M059J (cell line): ENCODE measurements around the gene GPX4. TPM values are rescaled to one million over a fixed set of nuclear protein-coding genes. Genes with fewer than 3 reads are reported as not detected.
A peak's percentile ranks its signal among the peaks of the same experiment; 100 is the strongest.
"Not testable (repeated sequence)": the region's sequence is repeated elsewhere in the genome, so short reads cannot be mapped to it uniquely, and the experiment has no call there.

Experiments
- DNase-seq: peaks from one replicate; pipeline ENCODE4 v3.0.0-alpha.2; 2012; ENCODE audit warnings: low read depth
- total RNA-seq: library from RNA; depleted of rRNA; stranded (reverse); fragments of >200 nt; shearing (Covaris generic); gene quantifications from 2 replicates; pipeline ENCODE4 v1.2.3, GENCODE V29; 2014

GPX4 gene
- total RNA-seq, 1 experiment from 2014 or later, result 697 TPM

- no peak for DNase-seq
These were observed 10.2 kb downstream of the GPX4 start for GRCh38 chr19:1113986-1114483.

GRCh38 chr19:1114728-1115127 is 10.9 kb downstream of the GPX4 start:
- DNase-seq, result not testable (repeated sequence)

- no peak for DNase-seq
These were observed 12.0 kb downstream of the GPX4 start for GRCh38 chr19:1115646-1116420.

- no peak for DNase-seq
These were observed 13.2 kb downstream of the GPX4 start for GRCh38 chr19:1116726-1117581.

DNA sequence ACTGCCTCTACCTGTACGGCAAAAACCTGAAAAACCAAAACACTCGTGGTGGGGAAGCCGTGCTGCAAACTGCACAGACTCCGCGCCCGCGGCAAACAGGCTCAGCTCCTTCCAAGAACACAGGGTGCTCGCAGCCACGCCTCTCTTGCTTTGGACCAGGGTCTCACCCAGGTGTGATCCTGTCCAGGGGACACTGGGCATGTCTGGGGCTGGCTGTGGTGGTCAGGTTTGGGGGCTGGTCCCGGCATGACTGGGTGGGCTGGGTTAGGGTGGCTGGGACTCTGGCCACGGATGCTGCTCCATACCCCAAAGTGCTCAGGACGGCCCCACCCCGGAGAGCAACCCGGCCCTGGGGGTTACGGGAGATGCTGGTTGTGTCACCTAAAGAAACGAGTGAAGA is 13.9 kb downstream of the GPX4 start:
- no peak for DNase-seq

DNA sequence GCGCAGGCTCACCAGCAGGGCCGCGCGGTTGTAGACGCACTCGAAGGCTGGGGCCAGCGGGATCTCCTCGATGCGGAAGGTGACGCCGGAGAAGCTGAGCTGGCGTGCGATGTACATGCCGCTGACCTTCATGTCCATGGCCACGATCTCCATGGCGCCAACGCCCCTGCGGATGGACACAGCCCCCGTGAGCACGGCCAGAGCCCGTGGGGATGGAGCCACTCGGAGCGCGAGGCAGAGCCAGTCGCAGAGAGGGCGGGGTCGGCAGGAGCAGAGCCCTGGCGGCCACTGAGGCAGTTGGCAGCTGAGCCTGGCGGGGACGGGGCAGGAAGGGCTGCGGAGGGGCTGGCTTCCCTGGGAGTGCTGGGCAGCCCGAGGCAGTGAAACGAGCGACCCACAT is 15.2 kb downstream of the GPX4 start:
- DNase-seq, result no peak

- DNase-seq, result no peak
These were observed 15.9 kb downstream of the GPX4 start for GRCh38 chr19:1119475-1120217.

GRCh38 chr19:1121395-1121794 is 17.6 kb downstream of the GPX4 start:
- DNase-seq, result no peak

DNA sequence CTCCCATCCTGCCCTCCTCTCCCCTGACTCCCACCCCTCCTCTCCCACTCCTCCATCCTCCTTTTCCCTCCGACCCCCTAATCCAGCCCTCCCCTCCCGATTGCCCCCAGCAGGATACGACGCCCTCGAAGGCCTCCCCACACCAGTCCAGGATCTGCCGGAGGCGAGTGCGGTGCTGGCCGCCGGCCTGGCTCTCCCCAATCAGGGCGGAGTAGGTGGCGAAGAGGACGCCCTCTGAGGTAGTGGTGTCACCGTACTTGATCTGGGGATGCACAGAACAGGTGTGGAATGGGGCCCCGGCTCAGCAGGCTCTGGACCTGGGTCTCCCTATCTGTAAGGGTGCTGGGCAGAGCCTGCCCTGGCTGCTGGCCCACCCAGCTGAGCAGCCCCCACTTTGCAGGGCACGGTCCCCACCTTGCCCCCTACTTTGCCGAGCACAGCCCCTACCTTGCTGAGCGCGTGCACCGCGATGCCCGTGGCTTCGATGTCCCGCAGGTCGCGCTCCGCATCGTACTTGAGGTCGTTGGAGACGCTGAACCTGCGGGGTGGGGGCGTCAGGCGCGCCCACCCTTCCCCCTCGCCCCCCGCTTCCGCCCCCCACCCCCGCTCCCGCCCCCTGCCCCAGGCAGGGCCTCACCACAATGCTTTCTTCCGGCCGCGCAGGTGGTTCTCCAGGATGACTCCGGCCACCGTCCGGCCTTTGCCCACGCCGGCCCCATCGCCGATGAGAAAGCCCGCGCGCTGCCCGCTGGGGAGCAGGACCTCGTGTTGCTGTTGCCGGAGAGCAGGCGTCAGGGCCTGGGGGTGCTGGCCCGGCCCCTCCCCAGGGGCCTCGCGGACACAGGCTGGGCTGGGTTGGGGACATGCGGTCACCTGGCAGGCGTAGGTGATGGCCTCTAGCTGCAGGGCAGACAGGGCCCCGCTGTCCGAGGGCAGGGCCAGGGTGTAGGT is 18.5 kb downstream of the GPX4 start:
- no peak for DNase-seq

DNA sequence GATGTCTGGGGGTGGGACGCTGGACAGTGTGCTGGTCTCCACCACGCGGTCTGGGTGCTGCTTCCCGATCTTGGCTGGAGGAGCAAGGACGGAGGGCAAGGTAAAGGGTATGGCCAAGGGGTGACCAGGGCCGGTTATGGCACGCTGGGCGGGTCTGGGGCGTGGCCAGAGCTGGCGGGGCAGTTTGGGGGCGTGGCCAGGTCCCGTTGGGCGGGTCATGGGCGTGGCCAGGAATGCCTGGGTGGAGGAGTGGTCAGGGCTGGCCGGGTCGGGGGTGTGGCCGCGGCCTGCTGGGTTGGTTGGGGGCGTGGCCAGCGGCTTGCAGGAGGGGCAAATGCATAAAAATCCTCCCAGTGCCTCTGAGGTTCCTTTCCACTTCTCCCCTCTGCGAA is 19.2 kb downstream of the GPX4 start:
- no peak for DNase-seq

DNA sequence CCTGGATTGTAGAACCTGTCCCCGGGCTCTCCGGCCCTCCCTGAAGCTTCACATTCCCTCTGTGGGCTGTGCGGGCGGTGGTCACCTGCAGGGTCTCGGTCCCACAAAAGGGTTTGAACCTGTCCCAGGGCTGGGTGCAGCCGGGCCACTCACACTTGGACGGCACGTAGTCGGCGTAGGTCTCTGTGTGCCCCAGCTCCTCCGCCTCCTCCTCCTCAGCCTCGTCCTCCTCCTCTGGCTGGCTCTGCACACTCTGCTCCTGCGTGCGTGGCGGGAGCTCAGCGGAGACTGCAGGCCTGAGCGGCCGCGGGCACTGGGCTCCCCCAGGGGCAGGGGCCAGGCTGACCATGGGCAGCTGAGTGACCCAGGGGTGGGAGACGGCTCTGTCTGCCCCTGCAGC is 19.6 kb downstream of the GPX4 start:
- DNase-seq, result no peak

DNA sequence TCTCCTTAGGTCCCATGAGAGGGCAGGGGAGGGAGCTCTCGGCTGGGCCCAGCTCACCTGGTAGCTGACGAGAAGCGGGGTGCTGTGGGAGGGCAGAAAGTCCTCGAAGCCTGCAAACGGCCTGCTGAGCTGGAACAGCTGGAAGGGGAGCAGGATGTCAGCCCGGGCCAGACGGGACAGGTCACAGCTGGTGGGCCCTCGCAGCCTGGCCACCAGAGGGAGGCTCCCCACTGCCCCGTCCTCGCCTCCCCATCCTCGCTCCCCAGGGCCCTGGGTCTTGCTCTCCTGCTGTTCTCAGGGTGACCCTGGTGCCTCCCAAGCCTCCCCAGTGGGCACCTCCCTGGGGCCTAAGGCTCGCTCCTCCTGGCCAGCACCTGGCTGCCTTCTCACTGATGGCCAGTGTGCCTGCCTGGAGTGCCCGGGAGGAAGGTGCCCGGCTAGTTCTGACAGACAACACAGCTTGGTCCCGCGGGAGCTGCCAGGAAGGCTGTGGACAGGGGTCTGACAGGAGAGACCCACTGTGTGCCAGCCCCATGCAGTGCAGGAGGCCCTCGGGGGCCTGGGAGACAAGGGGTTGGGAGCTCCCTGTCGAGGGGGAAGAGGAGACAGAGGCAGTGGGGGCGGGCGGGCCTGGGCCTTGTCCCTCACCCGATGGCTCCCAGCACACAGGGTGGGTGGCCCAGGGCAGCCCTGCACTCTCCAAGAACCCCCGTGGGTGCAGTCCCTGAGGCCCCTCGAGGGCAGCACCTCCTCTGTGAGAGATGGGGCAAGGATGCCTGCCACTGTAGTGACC is 20.3 kb downstream of the GPX4 start:
- DNase-seq, result no peak

- peak; percentile 87 for DNase-seq
These were observed 22.0 kb downstream of the GPX4 start for GRCh38 chr19:1125601-1126467.

GRCh38 chr19:1126984-1127760 is 23.4 kb downstream of the GPX4 start:
- no peak for DNase-seq

- DNase-seq, result no peak
These were observed 24.3 kb downstream of the GPX4 start for GRCh38 chr19:1128106-1128505.

DNA sequence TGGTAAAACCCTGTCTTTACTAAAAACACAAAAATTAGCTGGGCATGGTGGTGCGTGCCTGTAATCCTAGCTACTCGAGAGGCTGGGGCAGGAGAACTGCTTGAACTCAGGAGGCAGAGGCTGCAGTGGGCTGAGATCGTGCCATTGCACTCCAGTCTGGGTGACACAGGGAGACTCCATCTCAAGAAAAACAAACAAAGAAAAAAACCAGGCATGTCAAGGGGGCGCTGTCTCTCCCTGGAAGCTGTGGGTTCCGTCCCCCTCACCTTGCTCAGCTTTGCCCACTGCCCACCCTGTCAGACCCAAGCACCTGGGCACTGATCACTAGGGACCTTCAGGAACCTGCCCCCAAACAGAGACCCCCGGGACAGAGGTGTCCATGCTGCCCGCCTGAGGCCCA is 25.3 kb downstream of the GPX4 start:
- DNase-seq, result not testable (repeated sequence)

DNA sequence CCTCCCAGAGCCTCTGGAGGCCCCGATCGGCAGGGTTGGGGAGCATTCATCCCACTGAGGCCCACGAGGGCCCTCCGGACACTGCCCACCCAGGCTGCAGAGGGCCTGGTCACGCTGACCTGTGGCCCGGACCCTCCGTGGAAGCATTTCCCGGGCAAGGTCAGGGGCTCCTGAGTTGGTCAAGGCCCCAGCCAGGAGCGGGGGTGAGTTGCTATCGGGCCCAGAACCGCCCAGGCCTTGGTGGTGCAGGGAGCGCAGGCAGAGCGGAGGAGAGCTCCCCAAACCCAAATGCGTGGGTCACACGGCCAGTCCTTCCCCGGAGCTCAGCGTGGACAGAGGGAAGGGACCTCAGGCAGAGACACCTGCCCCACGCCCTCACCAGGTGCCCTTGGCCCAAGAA is 25.7 kb downstream of the GPX4 start:
- DNase-seq, result no peak
